ENCODE measurements around the gene ANTXR1.
"Not testable (repeated sequence)": the region's sequence is repeated elsewhere in the genome, so short reads cannot be mapped to it uniquely, and the experiment has no call there.

The ANTXR1 gene

GRCh38 chr2:69167469-69167822 lies 154.5 kb downstream of the ANTXR1 start:
- DNase-seq = no peak

- no peak for DNase-seq
These were observed 155.3 kb downstream of the ANTXR1 start for GRCh38 chr2:69168144-69168813.

DNA sequence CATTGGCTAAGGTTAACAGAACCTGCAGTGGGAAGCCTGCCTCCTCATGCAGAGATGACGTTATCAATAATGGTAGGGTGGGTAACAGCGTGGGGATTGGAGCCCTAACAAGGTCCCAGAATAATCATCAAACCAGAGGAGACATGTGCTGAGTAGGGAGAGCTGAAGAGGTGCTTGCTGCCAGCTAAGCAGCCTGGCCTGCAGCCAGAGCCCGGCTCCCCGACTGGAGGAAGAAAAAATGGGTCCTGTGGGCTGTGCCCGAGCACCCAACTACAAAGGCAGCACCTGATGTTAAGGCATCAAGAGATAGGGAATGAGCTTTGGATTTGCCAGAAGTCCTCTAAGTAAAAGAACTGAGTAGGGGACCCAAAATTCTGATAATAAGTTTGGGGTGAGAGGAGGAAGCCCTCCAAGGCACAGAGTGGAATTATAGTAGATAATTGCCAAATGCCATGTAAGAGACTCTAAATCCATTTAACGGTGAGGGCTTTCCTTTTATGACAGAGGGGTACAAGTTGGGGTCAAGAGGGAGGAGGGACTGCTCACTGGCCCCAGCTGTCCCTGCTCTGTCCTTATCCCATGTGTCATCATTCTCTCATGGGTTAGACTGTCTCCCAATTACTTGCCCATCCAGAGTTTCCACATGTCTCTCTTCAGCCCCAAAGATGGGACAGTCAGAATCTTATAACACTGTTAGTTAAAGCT lies 156.1 kb downstream of the ANTXR1 start:
- no peak for DNase-seq

- DNase-seq = no peak
These were observed 156.8 kb downstream of the ANTXR1 start for GRCh38 chr2:69169655-69170389.

GRCh38 chr2:69170661-69171060 lies 157.7 kb downstream of the ANTXR1 start:
- DNase-seq = no peak

GRCh38 chr2:69171116-69171896 lies 158.3 kb downstream of the ANTXR1 start:
- DNase-seq = no peak

DNA sequence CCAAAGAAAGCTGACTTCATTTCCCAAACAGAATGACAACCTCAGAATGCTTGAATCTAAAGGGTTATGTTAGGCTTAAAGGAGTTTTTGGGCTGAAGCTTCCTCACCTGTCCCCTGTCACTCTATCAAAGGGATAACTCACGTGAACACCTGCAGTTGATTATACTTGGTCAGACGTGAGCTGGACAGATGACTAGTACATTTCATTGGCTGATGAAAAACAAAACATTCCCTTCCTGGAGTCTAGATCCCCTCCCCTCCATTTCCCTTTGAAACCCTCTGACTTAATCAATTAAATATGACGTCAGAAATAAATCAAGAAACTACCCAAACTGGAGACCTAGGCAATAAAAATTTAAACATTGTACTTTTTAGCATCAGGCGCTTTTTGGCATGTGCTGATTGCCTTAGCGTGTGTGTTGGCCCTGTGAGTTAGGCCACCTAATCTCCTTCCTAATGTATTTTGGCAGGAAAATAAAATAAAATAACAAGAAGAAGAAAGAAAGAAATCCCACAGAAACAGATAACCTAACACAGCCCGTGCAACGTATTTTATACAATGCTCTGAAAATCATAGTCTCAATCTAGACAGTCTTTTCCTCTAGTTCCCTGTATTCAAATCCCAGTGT lies 159.0 kb downstream of the ANTXR1 start:
- no peak for DNase-seq

- DNase-seq = no peak
These were observed 160.7 kb downstream of the ANTXR1 start for GRCh38 chr2:69173706-69174105.

GRCh38 chr2:69174211-69174610 lies 161.2 kb downstream of the ANTXR1 start:
- not testable (repeated sequence) for DNase-seq

GRCh38 chr2:69175790-69176715 lies 163.1 kb downstream of the ANTXR1 start:
- DNase-seq = no peak

DNA sequence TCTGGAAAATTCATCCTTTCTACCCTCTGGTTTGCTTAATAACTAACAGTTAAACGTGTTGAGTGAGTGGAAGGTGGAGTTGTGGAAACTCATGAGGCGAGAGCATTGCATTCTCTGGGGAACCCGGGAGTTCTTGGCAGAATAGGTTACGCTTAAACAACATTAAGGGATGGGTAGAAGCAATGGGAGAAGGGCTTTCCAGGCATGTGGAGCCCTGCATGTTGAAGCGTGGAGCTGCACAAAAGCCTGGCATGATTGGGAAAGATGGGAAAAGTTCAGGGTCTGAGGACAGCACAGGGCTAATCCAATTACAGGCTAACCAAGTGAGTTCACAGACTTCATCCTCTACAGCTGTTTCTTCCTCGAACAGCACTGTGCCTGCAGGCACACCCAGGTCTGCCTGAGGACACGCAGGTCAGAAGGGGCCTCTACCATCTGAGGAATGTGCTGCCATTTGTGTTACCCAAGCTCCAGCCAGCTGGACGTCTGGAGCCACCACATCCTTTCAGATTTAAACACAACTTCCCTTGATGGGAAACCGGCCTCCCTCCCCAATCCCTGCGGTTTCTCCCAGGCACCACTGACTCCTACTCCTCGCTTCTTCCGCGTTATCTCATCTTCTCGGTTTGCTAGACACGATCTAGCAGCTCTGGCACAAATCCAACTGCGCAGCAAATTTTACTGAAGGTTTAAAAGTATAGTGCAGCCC lies 164.2 kb downstream of the ANTXR1 start:
- DNase-seq = no peak

- DNase-seq = no peak
These were observed 165.0 kb downstream of the ANTXR1 start for GRCh38 chr2:69177785-69178636.

DNA sequence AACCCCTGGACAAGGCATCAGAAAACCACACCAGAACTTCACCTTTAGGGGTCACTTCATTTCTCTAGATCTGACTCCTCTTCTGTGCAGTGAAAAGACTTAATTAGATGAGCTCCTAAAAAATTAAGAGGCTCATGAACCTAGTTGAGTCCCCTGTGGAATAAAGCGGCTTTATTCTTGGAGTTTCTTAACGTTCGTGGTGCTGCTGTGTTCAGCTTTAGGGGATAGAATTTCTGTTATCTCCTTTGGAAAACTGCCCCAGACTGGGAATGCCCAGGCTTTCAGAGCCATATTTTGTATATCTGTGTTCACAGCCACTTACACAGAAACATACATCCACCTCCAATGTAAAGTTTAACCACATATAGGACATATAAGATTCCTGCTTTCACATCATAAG lies 165.8 kb downstream of the ANTXR1 start:
- DNase-seq = no peak

- no peak for DNase-seq
These were observed 167.2 kb downstream of the ANTXR1 start for GRCh38 chr2:69180227-69180626.

GRCh38 chr2:69180974-69181373 lies 168.0 kb downstream of the ANTXR1 start:
- no peak for DNase-seq

DNA sequence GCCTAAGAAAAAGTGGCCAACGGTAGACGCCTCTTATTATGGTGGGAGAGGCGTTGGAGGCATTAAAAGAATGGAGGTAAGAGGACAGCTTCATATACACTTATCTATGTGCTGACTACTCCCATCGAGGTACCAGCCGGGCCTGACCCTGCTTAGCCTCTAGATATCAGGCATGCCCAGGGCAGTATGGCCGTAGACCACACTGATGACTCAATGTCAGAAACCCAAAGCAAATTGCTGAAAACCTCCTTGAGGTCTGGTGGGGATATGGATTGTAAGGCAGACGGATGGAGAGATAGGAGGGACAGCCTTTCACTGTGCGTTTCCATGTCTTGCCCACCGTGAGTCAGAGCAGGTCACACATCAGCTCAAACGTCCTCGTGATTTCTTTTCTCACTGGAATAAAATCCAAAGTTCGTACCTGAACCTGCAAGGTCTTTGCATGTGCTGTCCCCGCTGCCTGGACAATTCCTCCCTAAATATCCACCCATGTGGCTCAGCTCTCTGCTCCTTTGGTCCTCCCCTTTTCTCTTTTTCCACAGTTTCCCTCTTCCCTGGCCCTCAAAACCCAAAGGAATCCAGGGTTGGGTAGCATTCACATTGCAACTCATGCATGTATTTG lies 168.9 kb downstream of the ANTXR1 start:
- no peak for DNase-seq

- no peak for DNase-seq
These were observed 170.7 kb downstream of the ANTXR1 start for GRCh38 chr2:69183659-69184058.

DNA sequence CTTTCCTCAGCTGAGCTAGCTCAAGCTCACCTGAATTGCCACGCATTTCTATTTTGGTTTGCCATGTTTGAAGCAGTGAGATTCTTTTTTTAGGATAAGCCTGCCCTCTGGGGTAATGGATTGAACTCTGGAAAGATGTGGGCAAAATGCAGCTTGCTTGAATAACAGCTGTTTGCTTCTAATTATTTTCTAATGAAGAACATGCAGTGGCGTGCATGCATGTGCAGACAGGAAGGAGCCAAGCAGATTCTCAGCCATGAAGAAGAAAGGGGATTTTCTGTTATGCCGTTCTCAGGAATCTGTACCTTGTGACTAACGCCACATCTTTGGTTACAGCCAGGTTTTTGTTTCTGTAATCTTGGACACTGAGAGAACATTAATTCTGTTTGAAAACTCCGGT lies 171.2 kb downstream of the ANTXR1 start:
- DNase-seq = no peak

DNA sequence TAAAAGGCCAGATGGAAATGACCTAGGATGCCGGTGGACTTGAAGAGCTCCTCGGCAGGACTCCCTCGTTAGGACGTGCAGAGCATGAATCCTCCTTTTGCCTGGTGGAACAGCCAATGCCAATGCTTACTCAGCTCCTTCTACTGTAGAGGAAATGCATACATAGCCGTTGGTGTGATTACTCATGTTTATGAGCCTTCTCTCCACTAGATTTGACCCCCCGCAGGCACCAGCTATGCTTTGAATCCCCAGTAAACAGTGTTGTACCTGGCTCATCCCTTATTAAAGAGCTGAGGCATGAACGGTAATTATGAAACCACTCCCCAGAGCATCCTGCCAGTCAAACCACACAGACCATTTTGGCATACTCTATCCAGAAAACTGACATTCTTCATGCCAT lies 172.8 kb downstream of the ANTXR1 start:
- DNase-seq = peak; percentile 28

DNA sequence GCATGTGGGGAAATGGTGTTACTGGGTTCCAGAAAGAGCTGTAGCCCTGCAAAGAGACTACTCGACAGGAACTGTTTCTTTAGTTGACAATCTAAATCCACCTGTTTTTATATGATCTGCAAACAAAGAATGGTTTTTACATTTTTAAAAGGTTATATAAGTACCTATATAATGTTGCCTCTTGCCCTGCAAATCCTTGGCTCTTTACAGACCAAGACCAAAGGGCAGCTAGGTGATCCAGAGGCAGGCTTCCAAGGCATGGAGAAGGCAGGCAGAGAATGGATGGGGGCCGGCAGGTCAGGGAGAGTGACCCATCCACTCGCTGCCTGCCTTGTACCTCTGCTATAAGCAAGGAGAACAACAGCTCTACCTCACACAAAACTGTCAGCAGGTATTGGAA lies 173.6 kb downstream of the ANTXR1 start:
- no peak for DNase-seq

Data from NCI-H187 treated with DMSO at 0.1 percent for 48 hours (cell line).